Endothelial cell of umbilical vein (primary cell): Measurements from ENCODE around the gene DHRS1. TPM values are rescaled to one million over a fixed set of nuclear protein-coding genes. Genes with fewer than 3 reads are reported as not detected.

ENCODE experiments used
- BruUV-seq: library from RNA; stranded (reverse); fragments of 400-500 nt; replicated peaks from 2 replicates; lab custom pipeline; 2021; lab: Mats Ljungman, UMichigan
- CTCF ChIA-PET: fragments of 300-600, 350-600 bp; sonication (Branson Sonifier 250); formaldehyde crosslinking; loops from one replicate; lab custom pipeline; 2021; ENCODE audit warnings: antibody characterized with exemption, inconsistent platforms; lab: Charles Lee
- POLR2A ChIA-PET: fragments of 300-600, 350-600 bp; sonication (Branson Sonifier 250); formaldehyde crosslinking; loops from one replicate; lab custom pipeline; 2021; ENCODE audit warnings: antibody characterized with exemption, inconsistent platforms; lab: Charles Lee
- DNase-seq: peaks from one replicate; pipeline ENCODE4 v3.0.0-alpha.2; 2011; ENCODE audit warnings: low read depth, low spot score
- FAIRE-seq: peaks from 2 replicates; lab custom pipeline; 2011; peaks lifted over from hg19 to GRCh38; lab: Jason Lieb, UNC
- H2AFZ ChIP-seq: 2 replicates; pipeline ENCODE4 v1.6.0; 2012; ENCODE audit warnings: low read depth, low read length, control low read depth, inconsistent platforms
- H3K27ac ChIP-seq: 2 replicates; pipeline ENCODE4 v1.5.1; 2011; ENCODE audit warnings: low read depth, mild to moderate bottlenecking, control low read depth, low read length, moderate library complexity; ENCODE audit not compliant: insufficient read depth
- H3K27me3 ChIP-seq, 2 experiments: 2 replicates each; pipeline versions ENCODE4 v1.6.0 to v1.6.1; 2011; ENCODE audit warnings: low read length in 2 of 2, mixed read lengths in 1 of 2; ENCODE audit not compliant: control insufficient read depth in 2 of 2, insufficient read depth in 2 of 2
- H3K36me3 ChIP-seq, 2 experiments: 2 replicates in 1 of 2; 3 replicates in 1 of 2; pipeline ENCODE4 v1.5.1; 2011; ENCODE audit warnings: low read length in 2 of 2, mild to moderate bottlenecking in 1 of 2, moderate library complexity in 1 of 2; ENCODE audit not compliant: control insufficient read depth in 2 of 2, insufficient read depth in 2 of 2; ENCODE audit errors: extremely low read depth in 1 of 2
- H3K4me1 ChIP-seq: 3 replicates; pipeline ENCODE4 v1.5.1; 2011; ENCODE audit warnings: mild to moderate bottlenecking, low read length; ENCODE audit not compliant: control insufficient read depth, insufficient read depth; ENCODE audit errors: extremely low read depth
- H3K4me2 ChIP-seq: 2 replicates; pipeline ENCODE4 v1.6.1; 2011; ENCODE audit warnings: low read length, control low read depth, mixed read lengths; ENCODE audit not compliant: insufficient read depth
- H3K4me3 ChIP-seq, 3 experiments: fragments of 200-600 bp in 1 of 3; sonication (generic), shearing (Covaris generic) in 1 of 3; replicated peaks in 1 of 3; 2 replicates each; pipeline ENCODE4 v1.5.1; 2011 to 2016; ENCODE audit warnings: control low read depth in 3 of 3, low read length in 3 of 3, mild to moderate bottlenecking in 2 of 3, inconsistent platforms in 1 of 3, low read depth in 1 of 3, moderate library complexity in 1 of 3; ENCODE audit not compliant: insufficient read depth in 1 of 3
- H3K79me2 ChIP-seq: 2 replicates; pipeline ENCODE4 v1.6.0; 2012; ENCODE audit warnings: low read length, inconsistent platforms; ENCODE audit not compliant: control insufficient read depth, insufficient read depth
- H3K9ac ChIP-seq: replicated peaks from 2 replicates; pipeline ENCODE3; 2011; ENCODE audit warnings: low read length, control low read depth; ENCODE audit not compliant: insufficient read depth; ENCODE audit errors: extremely low read depth
- H3K9me1 ChIP-seq: replicated peaks from 3 replicates; pipeline ENCODE4 v1.6.0; 2011; ENCODE audit warnings: mild to moderate bottlenecking, low read length; ENCODE audit not compliant: control insufficient read depth, insufficient read depth; ENCODE audit errors: extremely low read depth
- H3K9me3 ChIP-seq: replicated peaks from 2 replicates; pipeline ENCODE4 v1.5.1; 2012; ENCODE audit warnings: low read length, inconsistent platforms; ENCODE audit not compliant: control insufficient read depth, insufficient read depth
- H4K20me1 ChIP-seq: replicated peaks from 2 replicates; pipeline ENCODE3; 2011; ENCODE audit warnings: mild to moderate bottlenecking, low read length; ENCODE audit not compliant: control insufficient read depth, insufficient read depth; ENCODE audit errors: extremely low read depth
- CTCF ChIP-seq, 2 donors: IDR thresholded peaks; 1 replicate in 1 of 2; 2 replicates in 1 of 2; pipeline ENCODE4 v1.5.1; 2011; ENCODE audit warnings: low read length in 2 of 2, mild to moderate bottlenecking in 2 of 2, moderate library complexity in 2 of 2, control low read depth in 1 of 2, inconsistent platforms in 1 of 2, low read depth in 1 of 2; ENCODE audit not compliant: insufficient read depth in 1 of 2; ENCODE audit errors: extremely low read depth in 1 of 2
- EZH2 ChIP-seq: IDR thresholded peaks from 2 replicates; pipeline ENCODE4 v1.6.1; 2012; ENCODE audit warnings: borderline replicate concordance, low read depth, mild to moderate bottlenecking, moderate library complexity, low read length, inconsistent platforms; ENCODE audit not compliant: severe bottlenecking
- GATA2 ChIP-seq: IDR thresholded peaks from 2 replicates; pipeline ENCODE4 v1.7.0; 2011; ENCODE audit warnings: low read depth, mild to moderate bottlenecking, moderate library complexity, mixed read lengths, low read length; ENCODE audit not compliant: insufficient read length, insufficient read depth
- MAX ChIP-seq: IDR thresholded peaks from 2 replicates; pipeline ENCODE4 v1.6.1; 2011; ENCODE audit not compliant: insufficient read depth, insufficient read length
- POLR2AphosphoS5 ChIP-seq: IDR thresholded peaks from 2 replicates; pipeline ENCODE4 v1.6.1; 2012; ENCODE audit warnings: low read depth, mild to moderate bottlenecking, control low read depth, low read length, moderate library complexity; ENCODE audit not compliant: insufficient read depth
- dilution Hi-C: fragments of 300-500 bp; cut with MboI; formaldehyde crosslinking; loops from one replicate; pipeline ENCODE4 v1.15.0; 2019; ENCODE audit warnings: low sequenced_read_pairs; ENCODE audit not compliant: extremely low pct_ligation_motif_present
- intact Hi-C: fragments of 100-400 bp; cut with micrococcal nuclease; formaldehyde crosslinking; loops from one replicate; pipeline ENCODE4 v1.10.0; 2022
- polyA plus RNA-seq, 4 experiments: library from polyadenylated mRNA; depleted of rRNA in 3 of 4; stranded (reverse) in 3 of 4; unstranded in 1 of 4; fragments of >200 nt; gene quantifications; 2 replicates each; pipeline versions ENCODE4 v1.2.1 to v1.2.3, GENCODE V29; 2011 to 2012; ENCODE audit warnings: missing spikeins in 1 of 4
- total RNA-seq: library from RNA; stranded (reverse); gene quantifications from 2 replicates; pipeline ENCODE4 v1.2.3, GENCODE V29; 2021

DHRS1 gene
- total and polyA plus RNA-seq, 2 donors (not counting 3 experiments of a cell fraction or from before 2014, with no cell fraction given): 18.0 to 69.5 TPM

GRCh38 chr14:24284501-24285035 is 15.0 kb downstream of the DHRS1 start:
- Histone ChIP-seq H3K4me2 (no peak overlapping the region), H3K36me3 (no peaks in the 10 kb centered on the region), H3K79me2 (no peaks in the 10 kb centered on the region), H3K27me3 (no peaks in the 10 kb centered on the region), H3K9ac (no peak overlapping the region), H3K4me3 (no peak overlapping the region), H3K9me3 (no peaks in the 10 kb centered on the region), H3K9me1 (no peaks in the 10 kb centered on the region), H4K20me1 (no peaks in the 10 kb centered on the region), H2AFZ (no peak overlapping the region), H3K4me1 (no peaks in the 10 kb centered on the region), H3K27ac (no peak overlapping the region)
- BruUV-seq: no TSS peak
- intact Hi-C loops: no loop called here
- ChIA-PET CTCF (interaction anchor here (0.9 to 1.6 kb wide), 3 partner anchors 12 to 23 kb away, joined by 3 to 4 read pairs (median 3); partner anchors contain the start of gene CIDEB), POLR2A (no interaction called here)
- FAIRE-seq: no peak
- no peak for DNase-seq
- TF ChIP-seq EZH2 (no peak), POLR2AphosphoS5 (no peak), MAX (no peak), GATA2 (no peak), CTCF (IDR thresholded peaks at IDR 0.05; ENCODE audit: extremely low read depth in 1 of 2, insufficient read depth in 1 of 2, low read depth in 1 of 2, low read length in 2 of 2) (no peak)
- dilution Hi-C loops: no loop called here
